Astrocyte of the cerebellum (primary cell): ENCODE measurements around the gene USP31.

ENCODE experiments used
- DNase-seq: peaks from one replicate; pipeline ENCODE4 v3.0.0-alpha.2; 2011; ENCODE audit warnings: low read depth
- H3K4me3 ChIP-seq: 2 replicates; pipeline ENCODE4 v1.5.1; 2011; ENCODE audit warnings: mild to moderate bottlenecking, low read depth, low read length, moderate library complexity
- in situ Hi-C: cut with HindIII; loops from 2 replicates; pipeline ENCODE4 v1.10.0; 2017; ENCODE audit warnings: low sequenced_read_pairs
- TF ChIP-seq, protein P1 (sequence below): IDR thresholded peaks from 2 replicates; pipeline ENCODE4 v1.5.1; 2012; ENCODE audit warnings: low read length, low read depth, moderate library complexity, mild to moderate bottlenecking; ENCODE audit errors: missing control alignments

USP31 gene

DNA sequence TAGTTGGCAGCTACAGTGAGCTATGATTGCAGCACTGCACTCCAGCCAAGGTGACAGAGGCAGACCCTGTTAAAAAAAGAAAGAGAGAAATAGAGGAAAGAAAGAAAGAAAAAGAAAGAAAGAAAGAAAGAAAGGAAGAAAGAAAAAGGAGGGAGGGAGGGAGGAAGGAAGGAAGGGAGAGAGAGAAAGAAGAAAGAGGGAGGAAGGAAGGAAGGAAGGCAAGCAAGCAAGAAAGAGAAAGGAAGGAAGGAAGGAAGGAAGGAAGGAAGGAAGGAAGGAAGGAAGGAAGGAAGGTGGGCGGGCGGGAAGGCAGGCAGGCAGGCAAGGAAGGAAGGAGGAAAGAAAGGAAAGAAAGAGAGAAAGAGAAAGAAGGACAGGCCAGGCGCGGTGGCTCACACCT is 32.3 kb upstream of the USP31 start:
- no peak overlapping the region for H3K4me3 ChIP-seq
- TF ChIP-seq, protein P1, sequence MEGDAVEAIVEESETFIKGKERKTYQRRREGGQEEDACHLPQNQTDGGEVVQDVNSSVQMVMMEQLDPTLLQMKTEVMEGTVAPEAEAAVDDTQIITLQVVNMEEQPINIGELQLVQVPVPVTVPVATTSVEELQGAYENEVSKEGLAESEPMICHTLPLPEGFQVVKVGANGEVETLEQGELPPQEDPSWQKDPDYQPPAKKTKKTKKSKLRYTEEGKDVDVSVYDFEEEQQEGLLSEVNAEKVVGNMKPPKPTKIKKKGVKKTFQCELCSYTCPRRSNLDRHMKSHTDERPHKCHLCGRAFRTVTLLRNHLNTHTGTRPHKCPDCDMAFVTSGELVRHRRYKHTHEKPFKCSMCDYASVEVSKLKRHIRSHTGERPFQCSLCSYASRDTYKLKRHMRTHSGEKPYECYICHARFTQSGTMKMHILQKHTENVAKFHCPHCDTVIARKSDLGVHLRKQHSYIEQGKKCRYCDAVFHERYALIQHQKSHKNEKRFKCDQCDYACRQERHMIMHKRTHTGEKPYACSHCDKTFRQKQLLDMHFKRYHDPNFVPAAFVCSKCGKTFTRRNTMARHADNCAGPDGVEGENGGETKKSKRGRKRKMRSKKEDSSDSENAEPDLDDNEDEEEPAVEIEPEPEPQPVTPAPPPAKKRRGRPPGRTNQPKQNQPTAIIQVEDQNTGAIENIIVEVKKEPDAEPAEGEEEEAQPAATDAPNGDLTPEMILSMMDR: no peak
- in situ Hi-C loops: loop anchor here (25.0 kb wide), 1 partner anchor 256 kb away; no protein-coding TSS in a partner anchor
- DNase-seq: no peak

DNA sequence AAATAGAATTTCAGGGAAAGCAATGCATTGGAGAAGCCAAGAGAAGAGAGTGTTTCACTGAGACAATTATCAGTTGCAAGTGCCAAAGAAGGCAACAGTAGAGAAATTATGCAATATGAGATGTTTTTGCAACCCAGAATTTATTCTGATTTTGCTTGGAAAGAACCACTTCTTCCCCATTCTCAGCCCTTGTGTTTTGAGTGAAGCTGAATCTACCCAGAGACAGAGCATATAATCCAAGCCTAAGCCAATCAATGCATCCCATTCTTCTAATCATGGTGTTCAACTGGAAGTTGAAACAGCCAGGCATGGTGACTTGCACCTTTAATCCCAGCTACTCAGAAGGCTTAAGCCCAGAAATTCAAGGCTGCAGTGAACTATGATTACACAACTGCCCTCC is 26.4 kb upstream of the USP31 start:
- TF ChIP-seq, protein P1: no peak
- no peak overlapping the region for H3K4me3 ChIP-seq
- DNase-seq: no peak
- in situ Hi-C loops: loop anchor here (25.0 kb wide), 1 partner anchor 262 kb away; no protein-coding TSS in a partner anchor

DNA sequence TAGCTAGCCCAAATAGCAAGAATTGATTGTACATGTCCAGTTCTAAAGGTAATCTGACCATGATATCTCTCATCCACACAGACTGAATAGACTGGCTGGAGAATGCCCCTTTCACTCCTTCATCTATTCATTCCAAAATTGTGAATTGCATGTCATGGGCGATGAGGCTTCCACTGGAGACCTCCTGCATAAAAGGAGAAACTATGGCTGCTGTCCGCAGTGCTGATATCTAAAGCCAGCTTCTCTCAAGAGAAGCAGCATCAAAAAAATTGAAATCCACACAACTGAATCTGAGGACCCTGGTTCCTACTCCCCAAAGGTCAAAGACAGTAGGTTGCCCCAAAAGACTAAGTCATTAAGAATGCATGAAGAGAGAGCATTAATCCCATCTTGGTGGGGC is 25.4 kb upstream of the USP31 start:
- no peak overlapping the region for H3K4me3 ChIP-seq
- TF ChIP-seq, protein P1: no peak
- in situ Hi-C loops: loop anchor here (25.0 kb wide), 1 partner anchor 263 kb away; no protein-coding TSS in a partner anchor
- DNase-seq: no peak

DNA sequence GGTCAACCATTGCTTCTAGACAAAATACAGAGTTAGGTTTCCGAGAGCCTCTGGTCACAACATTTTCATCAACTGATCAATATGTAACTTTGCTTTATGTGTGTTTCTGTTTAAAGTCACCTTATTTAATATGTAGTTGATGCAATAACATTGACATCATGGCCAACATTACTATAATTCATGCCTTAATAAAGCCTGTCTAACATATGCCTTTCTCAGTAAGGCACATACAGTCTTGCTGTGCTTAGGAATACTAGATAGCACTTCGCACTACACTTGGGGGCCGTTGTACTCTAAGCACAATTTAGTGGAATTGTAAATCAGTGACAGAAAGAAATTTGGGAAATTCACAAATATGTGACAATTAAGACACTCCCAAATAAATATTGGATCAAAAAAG is 23.7 kb upstream of the USP31 start:
- no peak overlapping the region for H3K4me3 ChIP-seq
- in situ Hi-C loops: no loop called here
- TF ChIP-seq, protein P1: no peak
- no peak for DNase-seq

DNA sequence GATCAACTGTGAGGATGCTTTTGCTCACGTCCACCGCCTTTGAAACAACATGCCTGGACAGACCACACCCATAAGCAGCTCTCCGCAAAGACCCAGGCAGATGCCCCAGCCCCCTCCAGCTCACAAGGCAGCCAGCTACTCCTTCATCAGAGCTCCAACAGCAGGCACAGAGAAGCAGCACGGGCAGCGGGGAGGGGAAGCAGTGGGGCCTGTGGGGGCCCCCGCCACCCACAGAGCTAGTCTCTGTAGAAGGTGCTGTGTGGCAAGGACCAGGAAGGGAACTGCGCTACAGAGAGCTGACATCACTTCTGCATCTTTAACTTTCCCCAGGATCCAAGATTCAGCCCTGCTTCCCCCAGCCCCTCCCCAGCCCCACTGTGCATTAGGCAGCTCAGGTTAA is 23.3 kb upstream of the USP31 start:
- no peak for DNase-seq
- no peak overlapping the region for H3K4me3 ChIP-seq
- in situ Hi-C loops: no loop called here
- TF ChIP-seq, protein P1: no peak

DNA sequence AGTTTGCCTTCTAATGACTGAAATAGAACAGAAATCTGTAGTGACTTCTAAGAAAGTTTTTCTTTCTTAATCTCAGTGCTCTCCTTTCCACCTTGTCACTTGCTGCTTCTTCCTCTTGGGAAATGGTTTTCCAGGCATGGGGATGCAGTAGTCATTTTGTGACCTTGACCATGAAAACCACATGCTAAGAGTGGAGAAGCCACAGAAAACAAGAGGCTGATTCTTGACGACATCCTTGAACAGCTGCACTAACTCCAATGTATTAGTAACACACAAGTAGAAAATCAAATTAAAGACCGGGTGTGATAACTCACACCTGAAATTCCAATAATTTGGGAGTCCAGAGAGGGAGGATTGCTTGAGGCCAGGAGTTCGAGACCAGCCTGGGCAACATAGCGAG is 15.5 kb upstream of the USP31 start:
- H3K4me3 ChIP-seq: no peak overlapping the region
- in situ Hi-C loops: no loop called here
- no peak for DNase-seq
- TF ChIP-seq, protein P1: no peak

DNA sequence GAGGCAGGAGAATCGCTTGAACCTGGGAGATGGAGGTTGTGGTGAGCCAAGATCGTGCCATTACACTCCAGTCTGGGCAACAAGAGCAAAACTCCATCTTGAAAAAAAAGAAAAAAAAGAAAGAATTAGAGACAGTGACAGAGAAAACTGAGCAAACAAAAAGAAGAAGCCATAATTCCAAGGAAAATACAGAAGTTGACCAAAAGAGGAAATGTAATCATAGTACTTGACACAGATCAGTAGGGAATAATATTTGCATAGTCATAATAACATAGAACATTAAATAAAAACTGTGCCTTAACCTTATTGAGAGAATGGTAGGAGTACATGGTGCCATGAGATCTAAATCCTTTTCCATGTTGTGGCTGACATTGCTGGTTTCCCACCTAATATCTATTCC is 14.7 kb upstream of the USP31 start:
- TF ChIP-seq, protein P1: no peak
- in situ Hi-C loops: no loop called here
- DNase-seq: no peak
- H3K4me3 ChIP-seq: no peak overlapping the region
